Fibroblast of lung (primary cell): ENCODE data around the gene TRMT13.

Source experiments
- CTCF ChIP-seq, 2 donors: IDR thresholded peaks in 1 of 2; conservative IDR thresholded peaks in 1 of 2; 1 replicate in 1 of 2; 2 replicates in 1 of 2; pipeline ENCODE4 v1.5.1; 2011 to 2012; ENCODE audit warnings: low read length in 2 of 2, control low read depth in 1 of 2, inconsistent platforms in 1 of 2, low read depth in 1 of 2, mild to moderate bottlenecking in 1 of 2
- EZH2 ChIP-seq: IDR thresholded peaks from 2 replicates; pipeline ENCODE4 v1.5.1; 2012; ENCODE audit warnings: low read length, control low read depth, mild to moderate bottlenecking; ENCODE audit errors: missing control alignments

- TF ChIP-seq CTCF (conservative IDR thresholded peaks at IDR 0.05 in 1 of 2, IDR thresholded peaks at IDR 0.05 in 1 of 2; ENCODE audit: low read depth in 1 of 2, low read length in 2 of 2) (no peak), EZH2 (no peak)
Measured at GRCh38 chr1:100188617-100189016, 55.7 kb downstream of the TRMT13 start.
